ENCODE data around the gene NEMP1. TPM values are rescaled to one million over a fixed set of nuclear protein-coding genes. Genes with fewer than 3 reads are reported as not detected.

The NEMP1 gene
- total RNA-seq, 4 donors from 2014 or later: 1.2 to 6.7 (median 1.9) TPM

- ATAC-seq: no peak
- no peak for DNase-seq
- Histone ChIP-seq H3K9me3 (no peaks in the 10 kb centered on the region), H3K27me3 (no peaks in the 10 kb centered on the region), H3K4me1 (peaks cover 0 to 9% of the 10 kb centered on the region in 2 donors), H3K36me3 (peaks cover 0 to 4% of the 10 kb centered on the region in 2 donors), H3K27ac (no peak overlapping the region), H3K4me3 (no peak overlapping the region)
- in situ Hi-C loops (cut with MboI; ENCODE audit: low sequenced_read_pairs in 4 of 4): no loop called here
- no peak for TF ChIP-seq CTCF (IDR thresholded peaks at IDR 0.05 in 4 of 5, conservative IDR thresholded peaks at IDR 0.05 in 1 of 5)
- TF ChIP-seq POLR2A (IDR thresholded peaks at IDR 0.05): no peak
- intact Hi-C loops (cut with DNase I; ENCODE audit: low total_unique reads): no loop called here
Observed at GRCh38 chr12:57096748-57097553, 18.4 kb upstream of the NEMP1 start.

GRCh38 chr12:57096099-57096572 lies 17.5 kb upstream of the NEMP1 start:
- Histone ChIP-seq H3K4me3 (no peak overlapping the region), H3K27me3 (no peaks in the 10 kb centered on the region), H3K4me1 (peaks cover 0 to 13% of the 10 kb centered on the region in 2 donors), H3K36me3 (peaks cover 0 to 12% of the 10 kb centered on the region in 2 donors), H3K9me3 (no peaks in the 10 kb centered on the region), H3K27ac (no peak overlapping the region)
- no peak for TF ChIP-seq POLR2A (IDR thresholded peaks at IDR 0.05)
- TF ChIP-seq CTCF (IDR thresholded peaks at IDR 0.05 in 4 of 5, conservative IDR thresholded peaks at IDR 0.05 in 1 of 5): no peak
- intact Hi-C loops (cut with DNase I; ENCODE audit: low total_unique reads): no loop called here
- DNase-seq (no peak), ATAC-seq (no peak)
- in situ Hi-C loops (cut with MboI; ENCODE audit: low sequenced_read_pairs in 4 of 4): no loop called here

GRCh38 chr12:57095440-57095839 lies 16.8 kb upstream of the NEMP1 start:
- no peak for TF ChIP-seq POLR2A (IDR thresholded peaks at IDR 0.05)
- no peak for TF ChIP-seq CTCF (IDR thresholded peaks at IDR 0.05 in 4 of 5, conservative IDR thresholded peaks at IDR 0.05 in 1 of 5)
- intact Hi-C loops (cut with DNase I; ENCODE audit: low total_unique reads): no loop called here
- Histone ChIP-seq H3K27ac (no peak overlapping the region), H3K4me3 (no peak overlapping the region), H3K36me3 (peaks cover 0 to 12% of the 10 kb centered on the region in 2 donors), H3K4me1 (peaks cover 0 to 19% of the 10 kb centered on the region in 2 donors), H3K27me3 (no peaks in the 10 kb centered on the region), H3K9me3 (no peaks in the 10 kb centered on the region)
- no peak for ATAC-seq
- DNase-seq: no peak
- in situ Hi-C loops (cut with MboI; ENCODE audit: low sequenced_read_pairs in 4 of 4): no loop called here

GRCh38 chr12:57094208-57095160 lies 15.9 kb upstream of the NEMP1 start:
- ATAC-seq (no peak), DNase-seq (no peak)
- Histone ChIP-seq H3K27me3 (no peaks in the 10 kb centered on the region), H3K9me3 (no peaks in the 10 kb centered on the region), H3K4me3 (no peak overlapping the region), H3K4me1 (peaks cover 0 to 23% of the 10 kb centered on the region in 2 donors), H3K36me3 (peaks cover 0 to 12% of the 10 kb centered on the region in 2 donors), H3K27ac (peak overlapping the region; percentile 60 to 71 (median 64))
- in situ Hi-C loops (cut with MboI; ENCODE audit: low sequenced_read_pairs in 4 of 4) (no loop called here), intact Hi-C loops (cut with DNase I; ENCODE audit: low total_unique reads) (no loop called here)
- TF ChIP-seq POLR2A (IDR thresholded peaks at IDR 0.05) (no peak), CTCF (IDR thresholded peaks at IDR 0.05 in 4 of 5, conservative IDR thresholded peaks at IDR 0.05 in 1 of 5) (no peak)

All from gastrocnemius medialis (tissue), 4 donors.